HepG2 (cell line): ENCODE measurements around the gene AFAP1. TPM values are rescaled to one million over a fixed set of nuclear protein-coding genes. Genes with fewer than 3 reads are reported as not detected.

Source experiments
- ATAC-seq: fragments of 200-7000 bp; cut with Tn5 transposase; 3 replicates; pipeline ENCODE4 v1.9.1; 2020; ENCODE audit warnings: mild to moderate bottlenecking, moderate library complexity
- BruUV-seq: library from RNA; stranded (reverse); fragments of 400-500 nt; replicated peaks from 2 replicates; lab custom pipeline; 2021; lab: Mats Ljungman, UMichigan
- CTCF ChIA-PET: fragments of 300-600 bp; formaldehyde crosslinking; extraction: SDS; loops from one replicate; lab custom pipeline; 2021; ENCODE audit warnings: low total read pairs, inconsistent platforms, low intra/inter-chr PET ratio; lab: Yijun Ruan, JAX
- POLR2A ChIA-PET: fragments of 350-600 bp; sonication (Branson Sonifier 250); formaldehyde crosslinking; loops from one replicate; lab custom pipeline; 2020; ENCODE audit warnings: antibody characterized with exemption, inconsistent platforms; lab: Yijun Ruan, JAX
- DNase-seq: peaks from one replicate; pipeline ENCODE4 v3.0.0-alpha.2; 2015; ENCODE audit warnings: low spot score
- FAIRE-seq: peaks from 3 replicates; lab custom pipeline; 2011; peaks lifted over from hg19 to GRCh38; lab: Jason Lieb, UNC
- H2AFZ ChIP-seq: one replicate; pipeline ENCODE4 v1.6.1; 2011; ENCODE audit warnings: low read length, inconsistent platforms
- H3K27ac ChIP-seq: fragments of 300-600 bp; 3 replicates; pipeline ENCODE4 v1.8.0; 2011; ENCODE audit warnings: mixed run types, mild to moderate bottlenecking, mixed read lengths, low read length, inconsistent platforms; ENCODE audit not compliant: insufficient read depth; ENCODE audit errors: extremely low read length
- H3K27me3 ChIP-seq, 2 experiments: fragments of 200-600 bp in 1 of 2; 2 replicates in 1 of 2; 3 replicates in 1 of 2; pipeline versions ENCODE4 v1.6.0 to v1.8.0; 2011; ENCODE audit warnings: low read length in 2 of 2, mild to moderate bottlenecking in 2 of 2, moderate library complexity in 2 of 2, inconsistent platforms in 1 of 2; ENCODE audit not compliant: insufficient read depth in 2 of 2, control insufficient read depth in 1 of 2
- H3K36me3 ChIP-seq, 2 experiments: fragments of 200-600 bp in 1 of 2; replicated peaks in 1 of 2; 2 replicates in 1 of 2; 3 replicates in 1 of 2; pipeline versions ENCODE4 v1.5.1 to v1.8.0; 2011; ENCODE audit warnings: low read length in 2 of 2, inconsistent platforms in 1 of 2; ENCODE audit not compliant: insufficient read depth in 2 of 2, control insufficient read depth in 1 of 2
- H3K4me1 ChIP-seq: 2 replicates; pipeline ENCODE4 v1.5.1; 2012; ENCODE audit warnings: low read length, inconsistent platforms; ENCODE audit not compliant: insufficient read depth
- H3K4me2 ChIP-seq: 2 replicates; pipeline ENCODE4 v1.6.0; 2011; ENCODE audit warnings: low read depth, low read length, inconsistent platforms
- H3K4me3 ChIP-seq, 3 experiments: fragments of 200-600 bp in 1 of 3; sonication (generic), shearing (Covaris generic) in 1 of 3; replicated peaks in 1 of 3; 2 replicates each; pipeline ENCODE4 v1.5.1; 2011 to 2016; ENCODE audit warnings: low read length in 3 of 3, inconsistent platforms in 2 of 3, low read depth in 2 of 3, mild to moderate bottlenecking in 2 of 3, control low read depth in 1 of 3, mixed read lengths in 1 of 3; ENCODE audit not compliant: insufficient read depth in 1 of 3
- H3K79me2 ChIP-seq: one replicate; pipeline ENCODE4 v1.6.1; 2011; ENCODE audit warnings: low read length, inconsistent platforms; ENCODE audit not compliant: insufficient read depth
- H3K9ac ChIP-seq: 2 replicates; pipeline ENCODE4 v1.6.0; 2011; ENCODE audit warnings: mild to moderate bottlenecking, low read depth, low read length, inconsistent platforms; ENCODE audit not compliant: insufficient read depth
- H3K9me3 ChIP-seq: 2 replicates; pipeline ENCODE4 v1.5.1; 2012; ENCODE audit warnings: mild to moderate bottlenecking, low read length
- H4K20me1 ChIP-seq: 2 replicates; pipeline ENCODE4 v1.6.0; 2011; ENCODE audit warnings: inconsistent platforms, mild to moderate bottlenecking, low read length, moderate library complexity; ENCODE audit not compliant: insufficient read depth
- CHD4 ChIP-seq: fragments of 200-600 bp; sonication (generic); IDR thresholded peaks from 2 replicates; pipeline ENCODE4 v1.7.0; 2017; ENCODE audit warnings: mild to moderate bottlenecking, low read length, borderline replicate concordance
- MIXL1 ChIP-seq: IDR thresholded peaks from 2 replicates; pipeline ENCODE4 v1.6.1; 2016
- SYNCRIP ChIP-seq: fragments of 200-400 bp; formaldehyde crosslinking; IDR thresholded peaks from 2 replicates; pipeline ENCODE4 v1.6.1; 2018; ENCODE audit warnings: mild to moderate bottlenecking, low read depth, low read length; ENCODE audit not compliant: insufficient read depth
- ZFP37 ChIP-seq: sonication (generic); formaldehyde crosslinking; IDR thresholded peaks from 2 replicates; pipeline ENCODE4 v1.4.0; 2020; ENCODE audit warnings: missing genetic modification reagents, borderline replicate concordance
- ZNF160 ChIP-seq: sonication (generic); formaldehyde crosslinking; IDR thresholded peaks from 2 replicates; pipeline ENCODE4 v1.8.0; 2022; ENCODE audit warnings: mild to moderate bottlenecking, inconsistent platforms, missing genetic modification reagents
- ZNF230 ChIP-seq: sonication (generic); formaldehyde crosslinking; IDR thresholded peaks from 2 replicates; pipeline ENCODE4 v1.4.0; 2020; ENCODE audit warnings: mild to moderate bottlenecking, missing genetic modification reagents
- ZNF703 ChIP-seq: sonication (generic); formaldehyde crosslinking; IDR thresholded peaks from 2 replicates; pipeline ENCODE4 v1.5.1; 2020; ENCODE audit warnings: missing genetic modification reagents, mild to moderate bottlenecking, moderate library complexity, borderline replicate concordance
- ZNF766 ChIP-seq: sonication (generic); formaldehyde crosslinking; IDR thresholded peaks from 2 replicates; pipeline ENCODE4 v1.5.0; 2020; ENCODE audit warnings: missing genetic modification reagents, borderline replicate concordance
- WGBS: methylation state at CpG from one replicate; pipeline ENCODE4 v1.1.6; 2017; ENCODE audit warnings: low lambda C conversion rate; 5-methylcytosine and 5-hydroxymethylcytosine counted together
- in situ Hi-C: cut with HindIII; loops from 2 replicates; pipeline ENCODE4 v1.10.0; 2017; ENCODE audit warnings: low pct_unique_long_range_greater_than_20kb; ENCODE audit not compliant: extremely low pct_ligation_motif_present
- intact Hi-C: fragments of 100-400 bp; cut with micrococcal nuclease; formaldehyde crosslinking; loops from one replicate; pipeline ENCODE4 v1.10.0; 2022; ENCODE audit not compliant: unreplicated experiment
- polyA plus RNA-seq, 8 experiments: library from polyadenylated mRNA; depleted of rRNA in 3 of 8; stranded (reverse) in 7 of 8; unstranded in 1 of 8; fragments of >200 nt; fragmentation: Illumina TruSeq in 4 of 8; extraction: Trizol in 4 of 8; gene quantifications; 2 replicates each; pipeline versions ENCODE4 v1.2.1 to v1.2.3, GENCODE V29; 2011 to 2016; ENCODE audit warnings: low read depth in 4 of 8, missing spikeins in 1 of 8, mixed read lengths in 1 of 8; ENCODE audit not compliant: insufficient read depth in 1 of 8
- total RNA-seq, 5 experiments: library from RNA; depleted of rRNA; stranded (reverse); fragments of >200 nt; fragmentation: Illumina TruSeq; extraction: Trizol; gene quantifications; 2 replicates each; pipeline ENCODE4 v1.2.3, GENCODE V29; 2016; ENCODE audit warnings: low read depth in 1 of 5
- TF ChIP-seq, protein P1 (sequence below): sonication (generic); formaldehyde crosslinking; IDR thresholded peaks from 2 replicates; pipeline ENCODE4 v1.4.0; 2020; ENCODE audit warnings: missing genetic modification reagents, borderline replicate concordance
- TF ChIP-seq, protein P2 (sequence below): IDR thresholded peaks from 2 replicates; pipeline ENCODE4 v1.6.1; 2016; ENCODE audit warnings: missing compliant biosample characterization, missing genetic modification reagents, borderline replicate concordance

The AFAP1 gene
- total and polyA plus RNA-seq, 2 of the 13 experiments (the other 11 are each of a cell fraction or from before 2014, with no cell fraction given): 2.5 TPM

DNA sequence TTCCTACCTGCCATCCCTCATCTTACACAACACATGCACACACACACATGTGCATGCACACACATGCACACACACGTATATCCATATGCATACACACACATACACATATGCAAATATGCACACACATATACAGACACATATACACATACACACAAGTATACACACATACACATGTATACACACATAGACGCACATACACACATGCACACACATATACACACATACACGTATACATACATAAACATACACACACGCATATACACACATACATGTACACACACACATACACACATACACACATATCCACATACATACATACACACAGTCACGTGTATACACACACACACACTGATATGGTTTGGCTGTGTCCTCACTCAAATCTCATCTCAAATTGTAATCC, 37.0 kb upstream of the AFAP1 start:
- Histone ChIP-seq H3K4me1 (peaks cover 40% of the 10 kb centered on the region), H3K27ac (no peak overlapping the region), H3K79me2 (no peaks in the 10 kb centered on the region), H3K9ac (no peak overlapping the region), H3K4me2 (no peak overlapping the region), H2AFZ (no peak overlapping the region), H3K4me3 (no peak overlapping the region), H3K9me3 (no peaks in the 10 kb centered on the region), H3K27me3 (peaks cover 4 to 28% of the 10 kb centered on the region in 2 experiments; a peak in 3 of 5 replicates), H4K20me1 (no peaks in the 10 kb centered on the region), H3K36me3 (no peaks in the 10 kb centered on the region)
- ATAC-seq (no peak), DNase-seq (no peak), FAIRE-seq (no peak)
- 27% methylated on average over 5 of the region's 5 CpGs for WGBS
- TF ChIP-seq, protein P1, sequence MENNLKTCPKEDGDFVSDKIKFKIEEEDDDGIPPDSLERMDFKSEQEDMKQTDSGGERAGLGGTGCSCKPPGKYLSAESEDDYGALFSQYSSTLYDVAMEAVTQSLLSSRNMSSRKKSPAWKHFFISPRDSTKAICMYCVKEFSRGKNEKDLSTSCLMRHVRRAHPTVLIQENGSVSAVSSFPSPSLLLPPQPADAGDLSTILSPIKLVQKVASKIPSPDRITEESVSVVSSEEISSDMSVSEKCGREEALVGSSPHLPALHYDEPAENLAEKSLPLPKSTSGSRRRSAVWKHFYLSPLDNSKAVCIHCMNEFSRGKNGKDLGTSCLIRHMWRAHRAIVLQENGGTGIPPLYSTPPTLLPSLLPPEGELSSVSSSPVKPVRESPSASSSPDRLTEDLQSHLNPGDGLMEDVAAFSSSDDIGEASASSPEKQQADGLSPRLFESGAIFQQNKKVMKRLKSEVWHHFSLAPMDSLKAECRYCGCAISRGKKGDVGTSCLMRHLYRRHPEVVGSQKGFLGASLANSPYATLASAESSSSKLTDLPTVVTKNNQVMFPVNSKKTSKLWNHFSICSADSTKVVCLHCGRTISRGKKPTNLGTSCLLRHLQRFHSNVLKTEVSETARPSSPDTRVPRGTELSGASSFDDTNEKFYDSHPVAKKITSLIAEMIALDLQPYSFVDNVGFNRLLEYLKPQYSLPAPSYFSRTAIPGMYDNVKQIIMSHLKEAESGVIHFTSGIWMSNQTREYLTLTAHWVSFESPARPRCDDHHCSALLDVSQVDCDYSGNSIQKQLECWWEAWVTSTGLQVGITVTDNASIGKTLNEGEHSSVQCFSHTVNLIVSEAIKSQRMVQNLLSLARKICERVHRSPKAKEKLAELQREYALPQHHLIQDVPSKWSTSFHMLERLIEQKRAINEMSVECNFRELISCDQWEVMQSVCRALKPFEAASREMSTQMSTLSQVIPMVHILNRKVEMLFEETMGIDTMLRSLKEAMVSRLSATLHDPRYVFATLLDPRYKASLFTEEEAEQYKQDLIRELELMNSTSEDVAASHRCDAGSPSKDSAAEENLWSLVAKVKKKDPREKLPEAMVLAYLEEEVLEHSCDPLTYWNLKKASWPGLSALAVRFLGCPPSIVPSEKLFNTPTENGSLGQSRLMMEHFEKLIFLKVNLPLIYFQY (CRISPR knock-in tag): no peak
- TF ChIP-seq ZNF160 (CRISPR knock-in tag) (no peak), ZNF230 (CRISPR knock-in tag) (no peak), CHD4 (no peak), ZNF703 (no peak), SYNCRIP (no peak), MIXL1 (no peak), ZFP37 (CRISPR knock-in tag) (no peak), ZNF766 (no peak)
- TF ChIP-seq, protein P2, sequence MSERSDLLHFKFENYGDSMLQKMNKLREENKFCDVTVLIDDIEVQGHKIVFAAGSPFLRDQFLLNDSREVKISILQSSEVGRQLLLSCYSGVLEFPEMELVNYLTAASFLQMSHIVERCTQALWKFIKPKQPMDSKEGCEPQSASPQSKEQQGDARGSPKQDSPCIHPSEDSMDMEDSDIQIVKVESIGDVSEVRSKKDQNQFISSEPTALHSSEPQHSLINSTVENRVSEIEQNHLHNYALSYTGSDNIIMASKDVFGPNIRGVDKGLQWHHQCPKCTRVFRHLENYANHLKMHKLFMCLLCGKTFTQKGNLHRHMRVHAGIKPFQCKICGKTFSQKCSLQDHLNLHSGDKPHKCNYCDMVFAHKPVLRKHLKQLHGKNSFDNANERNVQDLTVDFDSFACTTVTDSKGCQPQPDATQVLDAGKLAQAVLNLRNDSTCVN (CRISPR knock-in tag): no peak
- BruUV-seq: no TSS peak
- in situ Hi-C loops: no loop called here
- intact Hi-C loops: no loop called here
- CTCF ChIA-PET: no interaction called here
- POLR2A ChIA-PET: no interaction called here
